Calu3 (cell line): ENCODE results near the gene SORCS3. TPM values are rescaled to one million over a fixed set of nuclear protein-coding genes. Genes with fewer than 3 reads are reported as not detected.

Source experiments
- BruUV-seq: library from RNA; stranded (reverse); fragments of 400-500 nt; replicated peaks from 2 replicates; lab custom pipeline; 2021; lab: Mats Ljungman, UMichigan
- CTCF ChIA-PET: fragments of 300-600 bp; sonication (Branson Sonifier 250); formaldehyde crosslinking; loops from one replicate; lab custom pipeline; 2022; ENCODE audit warnings: antibody characterized with exemption; lab: Charles Lee
- DNase-seq: peaks from one replicate; pipeline ENCODE4 v3.0.0; 2022
- H3K27ac Mint-ChIP-seq: one replicate; pipeline ENCODE4 v1.8.0; 2022; ENCODE audit warnings: mixed read lengths; ENCODE audit not compliant: unreplicated experiment
- H3K27me3 Mint-ChIP-seq: one replicate; pipeline ENCODE4 v1.8.0; 2022; ENCODE audit warnings: mixed read lengths; ENCODE audit not compliant: unreplicated experiment
- H3K36me3 Mint-ChIP-seq: one replicate; pipeline ENCODE4 v1.8.0; 2022; ENCODE audit warnings: mild to moderate bottlenecking, moderate library complexity, mixed read lengths; ENCODE audit not compliant: insufficient read depth, unreplicated experiment
- H3K4me1 Mint-ChIP-seq: one replicate; pipeline ENCODE4 v1.8.0; 2022; ENCODE audit warnings: mild to moderate bottlenecking, low read depth, mixed read lengths; ENCODE audit not compliant: unreplicated experiment
- H3K4me3 Mint-ChIP-seq: one replicate; pipeline ENCODE4 v1.8.0; 2022; ENCODE audit warnings: mild to moderate bottlenecking, low read depth, moderate library complexity, mixed read lengths; ENCODE audit not compliant: unreplicated experiment
- H3K9me3 Mint-ChIP-seq: one replicate; pipeline ENCODE4 v1.8.0; 2022; ENCODE audit warnings: low read depth, mixed read lengths; ENCODE audit not compliant: unreplicated experiment
- intact Hi-C: fragments of 100-400 bp; cut with micrococcal nuclease; formaldehyde crosslinking; loops from one replicate; pipeline ENCODE4 v1.10.0; 2022; ENCODE audit not compliant: unreplicated experiment
- total RNA-seq: library from RNA; stranded (reverse); gene quantifications from 2 replicates; pipeline ENCODE4 v1.2.3, GENCODE V29; 2022
- TF ChIP-seq, protein P1 (sequence below): fragments of 200-600 bp; IDR thresholded peaks from one replicate; pipeline ENCODE4 v1.8.0; 2022; ENCODE audit warnings: antibody characterized with exemption; ENCODE audit not compliant: unreplicated experiment

SORCS3 gene
- total RNA-seq, 1 experiment from 2014 or later = not detected

DNA sequence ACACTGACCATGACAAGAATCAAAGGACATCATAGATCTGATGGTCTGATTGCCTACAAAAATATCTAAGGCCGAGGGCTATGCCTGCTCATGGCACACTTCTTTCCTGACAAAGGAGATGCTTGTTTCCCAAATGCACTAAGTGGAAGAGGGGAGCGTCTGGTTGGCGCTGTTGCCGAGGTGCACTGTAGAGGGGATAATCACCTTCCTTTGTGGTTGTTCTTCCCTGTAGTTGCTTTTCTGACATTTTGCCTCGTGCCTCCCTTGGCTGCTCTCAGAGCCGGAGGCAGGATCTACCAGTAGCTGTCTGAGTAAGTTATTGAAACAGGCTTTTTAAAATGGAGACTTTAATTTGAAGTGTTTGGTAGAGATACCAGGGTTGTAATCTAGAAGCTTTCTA, 352.0 kb downstream of the SORCS3 start:
- no peaks in the 10 kb centered on the region for H3K36me3 Mint-ChIP-seq
- peaks cover 9% of the 10 kb centered on the region for H3K27me3 Mint-ChIP-seq
- no peak overlapping the region for H3K27ac Mint-ChIP-seq
- no peaks in the 10 kb centered on the region for H3K4me1 Mint-ChIP-seq
- CTCF ChIA-PET = no interaction called here
- no peak overlapping the region for H3K4me3 Mint-ChIP-seq
- no TSS peak for BruUV-seq
- TF ChIP-seq, protein P1, sequence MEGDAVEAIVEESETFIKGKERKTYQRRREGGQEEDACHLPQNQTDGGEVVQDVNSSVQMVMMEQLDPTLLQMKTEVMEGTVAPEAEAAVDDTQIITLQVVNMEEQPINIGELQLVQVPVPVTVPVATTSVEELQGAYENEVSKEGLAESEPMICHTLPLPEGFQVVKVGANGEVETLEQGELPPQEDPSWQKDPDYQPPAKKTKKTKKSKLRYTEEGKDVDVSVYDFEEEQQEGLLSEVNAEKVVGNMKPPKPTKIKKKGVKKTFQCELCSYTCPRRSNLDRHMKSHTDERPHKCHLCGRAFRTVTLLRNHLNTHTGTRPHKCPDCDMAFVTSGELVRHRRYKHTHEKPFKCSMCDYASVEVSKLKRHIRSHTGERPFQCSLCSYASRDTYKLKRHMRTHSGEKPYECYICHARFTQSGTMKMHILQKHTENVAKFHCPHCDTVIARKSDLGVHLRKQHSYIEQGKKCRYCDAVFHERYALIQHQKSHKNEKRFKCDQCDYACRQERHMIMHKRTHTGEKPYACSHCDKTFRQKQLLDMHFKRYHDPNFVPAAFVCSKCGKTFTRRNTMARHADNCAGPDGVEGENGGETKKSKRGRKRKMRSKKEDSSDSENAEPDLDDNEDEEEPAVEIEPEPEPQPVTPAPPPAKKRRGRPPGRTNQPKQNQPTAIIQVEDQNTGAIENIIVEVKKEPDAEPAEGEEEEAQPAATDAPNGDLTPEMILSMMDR = no peak
- peaks cover 4% of the 10 kb centered on the region for H3K9me3 Mint-ChIP-seq
- no peak for DNase-seq
- intact Hi-C loops = no loop called here

DNA sequence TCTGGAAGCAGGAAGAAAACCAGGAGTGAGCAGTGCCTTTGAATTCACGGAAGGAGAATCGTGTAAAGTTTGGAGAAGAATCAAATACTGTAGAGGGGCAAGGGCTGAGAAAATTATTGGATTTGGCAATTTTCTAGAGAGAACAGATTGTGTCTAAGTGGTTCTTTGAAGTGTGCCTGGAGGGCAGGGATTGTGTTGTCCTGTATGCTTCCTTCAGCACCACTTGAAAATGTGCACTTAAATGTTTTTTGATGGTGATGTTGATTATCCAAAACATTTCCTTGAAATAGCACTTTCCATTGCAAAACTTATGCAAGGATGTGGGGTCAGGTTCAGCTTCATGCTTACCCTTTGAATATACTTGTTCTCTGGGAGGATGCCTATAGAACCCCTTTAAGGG, 360.2 kb downstream of the SORCS3 start:
- DNase-seq = no peak
- TF ChIP-seq, protein P1 = no peak
- no peaks in the 10 kb centered on the region for H3K36me3 Mint-ChIP-seq
- H3K9me3 Mint-ChIP-seq = peaks cover 2% of the 10 kb centered on the region
- peaks cover 11% of the 10 kb centered on the region for H3K27me3 Mint-ChIP-seq
- no peaks in the 10 kb centered on the region for H3K4me1 Mint-ChIP-seq
- H3K27ac Mint-ChIP-seq = no peak overlapping the region
- CTCF ChIA-PET = no interaction called here
- H3K4me3 Mint-ChIP-seq = no peak overlapping the region
- no TSS peak for BruUV-seq
- intact Hi-C loops = no loop called here

DNA sequence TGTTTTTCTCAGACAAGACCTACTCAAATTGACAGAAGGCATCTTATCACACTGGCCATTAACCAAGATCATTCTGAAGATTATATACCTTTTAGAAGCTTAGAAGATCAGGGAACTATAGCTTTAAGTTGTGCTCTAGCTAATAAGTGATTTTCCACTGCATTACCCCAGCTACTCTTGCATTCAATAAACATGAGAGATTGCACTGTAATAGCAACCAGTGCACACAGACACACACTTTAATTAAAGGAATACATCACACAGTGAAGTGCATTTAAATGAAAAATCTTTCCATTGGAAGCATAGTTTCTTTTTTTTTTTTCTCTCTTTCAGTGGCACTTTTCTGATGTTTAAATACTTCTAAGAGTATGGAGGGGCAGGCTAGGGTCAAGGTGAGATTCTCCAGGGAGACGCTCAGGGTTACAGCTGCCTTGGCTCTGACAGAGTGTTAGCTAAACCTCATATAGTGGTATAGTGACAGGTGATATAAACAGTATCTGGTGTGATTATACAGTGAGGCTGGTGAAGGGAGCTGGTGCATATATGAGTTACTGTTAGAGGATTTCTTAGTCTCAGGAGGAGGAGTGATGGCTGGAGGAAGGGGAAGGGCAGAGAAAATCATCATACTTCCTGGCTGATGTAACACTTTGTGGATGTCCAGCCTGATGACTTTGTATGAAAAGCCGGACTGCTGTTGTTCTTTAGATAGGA, 369.5 kb downstream of the SORCS3 start:
- H3K4me3 Mint-ChIP-seq = no peak overlapping the region
- peaks cover 4% of the 10 kb centered on the region for H3K9me3 Mint-ChIP-seq
- TF ChIP-seq, protein P1 = no peak
- H3K27ac Mint-ChIP-seq = no peak overlapping the region
- H3K27me3 Mint-ChIP-seq = no peaks in the 10 kb centered on the region
- H3K4me1 Mint-ChIP-seq = no peaks in the 10 kb centered on the region
- no peak for DNase-seq
- intact Hi-C loops = no loop called here
- no peaks in the 10 kb centered on the region for H3K36me3 Mint-ChIP-seq
- no TSS peak for BruUV-seq
- CTCF ChIA-PET = no interaction called here

DNA sequence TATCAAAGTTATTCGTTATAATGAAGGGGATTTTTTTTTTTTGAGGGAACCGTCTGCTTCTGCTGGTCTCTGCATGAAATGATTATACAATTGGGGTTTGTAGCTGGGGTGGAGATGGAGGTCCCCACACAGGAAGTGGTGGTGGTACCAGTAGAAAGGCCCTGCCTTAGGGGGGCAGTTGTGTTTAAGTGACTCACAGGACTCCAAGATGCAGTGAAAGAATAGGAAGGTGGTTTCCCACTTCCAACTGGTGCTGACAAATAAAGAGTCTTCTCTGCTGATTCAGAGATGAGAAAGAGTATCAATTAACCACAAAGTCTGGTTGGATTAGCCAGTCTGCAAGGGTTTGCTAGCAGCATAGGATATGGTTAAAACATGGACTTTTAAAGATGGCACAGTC, 376.0 kb downstream of the SORCS3 start:
- Mint-ChIP-seq H3K27ac (no peak overlapping the region), H3K27me3 (no peaks in the 10 kb centered on the region), H3K9me3 (peaks cover 5% of the 10 kb centered on the region), H3K36me3 (no peaks in the 10 kb centered on the region), H3K4me3 (no peak overlapping the region), H3K4me1 (no peaks in the 10 kb centered on the region)
- CTCF ChIA-PET = no interaction called here
- DNase-seq = no peak
- BruUV-seq = no TSS peak
- TF ChIP-seq, protein P1 = no peak
- intact Hi-C loops = no loop called here
